Activated CD8-positive, alpha-beta memory T cell treated with anti-CD3 and anti-CD28 coated beads, Interleukin-2, amount 50 U/mL, for 4 hours (primary cell): Measurements from ENCODE around the gene SCGN.

Experiments
- DNase-seq: peaks from one replicate; pipeline ENCODE4 v3.0.0-alpha.2; 2020

Gene SCGN

GRCh38 chr6:25691894-25692293 is 39.9 kb downstream of the SCGN start:
- DNase-seq = no peak

GRCh38 chr6:25692472-25692871 is 40.5 kb downstream of the SCGN start:
- no peak for DNase-seq

DNA sequence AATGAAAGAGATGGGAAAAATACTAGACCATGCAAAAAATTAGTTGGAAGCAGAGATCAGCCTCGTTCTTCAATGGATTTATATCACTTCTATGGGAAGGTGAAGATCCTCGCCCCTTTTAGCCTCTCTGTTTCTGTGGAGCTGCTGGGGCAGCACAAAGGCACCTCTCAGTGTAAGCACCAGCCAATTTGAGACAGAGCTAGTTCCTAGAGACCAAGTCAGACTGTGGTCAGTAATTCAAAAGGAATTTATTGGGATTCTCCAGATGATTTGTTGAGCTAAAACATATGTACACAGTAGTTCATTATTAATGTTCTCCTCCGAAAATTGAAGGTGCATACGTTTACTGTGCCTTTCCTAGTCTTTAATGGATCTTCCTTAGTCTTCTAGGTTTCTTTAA is 42.4 kb downstream of the SCGN start:
- no peak for DNase-seq

- no peak for DNase-seq
These were observed 43.7 kb downstream of the SCGN start for GRCh38 chr6:25695671-25696070.

DNA sequence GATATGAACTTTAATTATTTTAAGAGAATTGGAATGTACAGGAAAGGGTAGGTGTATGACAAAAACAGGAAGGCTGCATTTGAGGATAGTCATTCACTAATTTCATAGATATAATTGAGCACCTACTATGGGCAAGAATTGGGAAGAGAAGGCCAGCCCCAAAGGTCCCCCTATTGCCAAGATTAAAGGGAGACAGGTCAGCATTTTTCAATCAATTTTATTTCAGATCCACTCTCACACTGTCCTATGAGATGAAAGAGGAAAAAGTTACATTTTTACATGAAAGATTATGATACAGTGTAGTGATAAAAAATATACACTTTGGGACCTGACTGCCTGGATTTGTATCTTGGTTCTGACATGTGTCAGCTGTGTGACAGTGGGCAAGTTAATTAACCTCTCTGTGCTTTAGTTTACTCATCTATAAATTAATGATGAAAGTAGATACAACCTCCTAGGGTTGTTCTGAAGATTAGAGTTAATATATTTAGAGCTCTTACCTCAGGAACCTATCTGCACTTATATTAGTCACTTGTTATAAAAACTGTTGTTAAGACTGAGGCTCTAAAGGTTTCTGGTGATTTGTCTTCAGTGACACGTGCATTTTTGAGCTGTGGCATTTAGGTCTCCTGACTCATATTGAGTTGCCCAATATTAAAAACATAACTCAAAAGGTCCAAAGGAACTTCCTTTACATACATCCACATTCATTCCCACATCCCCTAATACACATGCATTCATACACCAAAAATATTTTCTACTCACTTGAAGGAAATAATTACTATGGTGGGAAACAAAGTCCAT is 45.7 kb downstream of the SCGN start:
- DNase-seq = no peak

- DNase-seq = no peak
These were observed 46.6 kb downstream of the SCGN start for GRCh38 chr6:25698631-25699030.

- DNase-seq = no peak
These were observed 47.6 kb downstream of the SCGN start for GRCh38 chr6:25699649-25700048.

DNA sequence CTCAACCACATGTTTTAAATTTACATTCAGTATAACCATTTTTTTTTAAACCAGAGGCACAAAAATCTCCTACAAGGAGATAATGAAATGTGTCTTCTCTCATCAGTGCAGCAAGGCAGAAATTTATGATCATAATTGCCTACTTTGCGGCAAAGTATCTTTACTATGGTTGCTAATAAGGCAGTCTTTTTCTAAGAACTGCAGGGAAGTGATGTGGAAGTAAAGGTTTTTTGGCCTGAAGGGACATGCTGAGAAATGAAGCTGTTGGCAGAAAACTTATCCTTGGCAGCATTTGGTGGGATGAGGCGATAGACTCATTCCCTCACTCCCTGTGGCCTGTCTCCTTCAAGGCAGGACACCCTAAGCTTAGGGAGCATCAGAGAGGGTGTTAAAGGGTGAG is 48.7 kb downstream of the SCGN start:
- no peak for DNase-seq

- no peak for DNase-seq
These were observed 49.8 kb downstream of the SCGN start for GRCh38 chr6:25701807-25702206.

DNA sequence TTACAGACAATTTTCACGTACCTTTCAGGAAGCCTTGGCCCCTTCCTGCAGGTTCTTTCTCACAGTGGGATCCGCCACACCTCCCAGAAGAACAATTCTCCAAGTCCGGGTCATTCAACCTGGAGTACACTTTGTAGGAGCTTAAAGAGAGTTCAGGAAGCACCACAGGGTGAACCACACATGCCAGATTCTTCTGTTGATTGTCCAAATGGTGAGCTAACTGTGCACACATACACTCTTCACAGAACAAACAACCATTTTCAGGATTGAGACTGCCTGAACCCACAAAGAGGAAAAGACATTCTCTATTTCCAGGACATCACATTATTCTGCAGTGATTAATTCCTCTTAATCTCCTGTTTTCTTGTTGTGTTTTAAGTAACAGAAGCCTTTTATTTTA is 51.0 kb downstream of the SCGN start:
- DNase-seq = no peak

DNA sequence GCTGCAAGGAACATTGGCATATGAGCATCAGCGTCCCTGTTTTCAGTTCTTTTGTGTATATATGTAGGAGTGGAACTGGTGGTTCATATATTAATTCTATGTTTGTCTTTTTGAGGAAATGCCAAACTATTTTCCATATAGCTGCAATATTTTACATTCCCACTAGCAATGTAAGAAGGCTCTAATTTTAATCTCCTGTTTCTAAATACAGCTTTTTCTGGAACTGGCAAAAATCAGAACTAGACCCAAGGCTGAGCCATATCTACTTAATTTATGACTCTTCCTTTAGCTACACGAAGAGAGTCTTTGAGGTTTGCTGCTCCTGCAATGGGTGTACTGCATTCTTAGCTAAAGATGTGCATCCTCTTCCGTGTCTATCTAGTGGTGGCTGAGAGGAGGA is 52.0 kb downstream of the SCGN start:
- DNase-seq = no peak

DNA sequence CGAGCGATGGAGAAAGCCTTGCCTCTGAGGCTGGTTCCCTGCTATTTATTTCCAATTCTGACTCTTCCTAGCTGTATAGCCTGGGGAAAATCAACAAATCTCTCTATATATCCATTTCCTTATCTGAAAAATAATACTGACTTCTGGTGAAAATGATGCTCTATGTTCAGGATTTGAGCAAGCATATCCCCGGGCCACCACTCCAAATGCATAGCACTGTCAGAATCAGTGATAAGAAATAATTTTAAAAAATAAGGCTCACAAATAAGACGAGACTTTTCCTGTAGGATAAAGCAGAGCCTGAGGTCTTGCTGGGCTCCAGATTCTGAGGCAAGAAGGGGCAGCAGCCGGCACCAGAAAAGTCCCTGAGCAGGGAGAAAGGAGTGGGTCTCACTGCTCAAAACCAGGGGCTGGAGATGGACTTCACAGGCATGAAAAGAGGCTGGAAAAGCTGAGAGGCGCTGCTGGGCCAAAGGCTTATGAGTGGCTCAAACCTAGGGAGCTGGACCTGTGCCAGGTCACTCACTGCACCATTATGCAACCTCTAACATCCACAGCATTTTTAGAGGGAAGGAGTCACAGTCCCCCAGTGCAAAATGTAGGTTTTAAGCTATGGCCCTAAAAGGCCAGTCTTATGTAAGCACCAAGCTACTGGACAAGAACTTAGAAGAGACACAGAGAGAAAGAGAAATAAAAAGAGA is 54.4 kb downstream of the SCGN start:
- no peak for DNase-seq

- no peak for DNase-seq
These were observed 57.7 kb downstream of the SCGN start for GRCh38 chr6:25709761-25710160.

DNA sequence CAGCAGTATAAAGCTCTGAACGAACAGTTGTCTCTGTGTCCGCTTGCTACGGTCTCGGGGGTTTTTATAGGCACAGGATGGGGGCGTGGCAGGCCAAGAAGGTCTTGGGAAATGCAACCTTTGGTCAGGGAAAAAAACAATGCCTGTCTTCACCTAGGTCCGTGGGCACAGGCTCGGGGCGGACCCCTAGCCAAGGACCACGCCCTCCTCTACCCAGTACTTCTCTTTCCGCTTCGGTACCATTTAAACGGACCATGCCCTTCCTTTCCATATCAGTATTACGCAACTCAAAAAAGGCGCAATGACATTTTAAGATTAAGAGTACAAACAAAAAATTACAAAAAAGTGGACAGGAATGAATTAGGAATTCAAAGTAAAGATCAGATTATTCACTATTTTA is 58.3 kb downstream of the SCGN start:
- no peak for DNase-seq

DNA sequence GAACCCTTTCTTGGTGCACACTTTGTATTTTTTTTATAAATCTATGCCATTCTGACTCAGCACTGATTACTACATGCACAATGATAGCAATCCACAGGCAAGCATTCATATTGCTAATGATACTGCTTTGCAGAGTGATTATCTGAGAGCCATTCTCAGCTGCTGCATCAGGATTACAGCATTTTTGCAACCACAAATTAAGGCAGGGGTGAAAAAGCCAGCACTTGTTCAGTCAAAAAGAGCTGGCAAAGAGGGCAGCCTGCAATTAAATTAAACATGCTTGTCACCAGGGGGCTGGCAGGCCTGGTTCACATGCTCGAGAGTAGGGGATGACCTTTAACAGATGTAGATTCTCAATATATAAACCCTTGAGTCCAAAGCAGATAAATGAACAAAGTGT is 61.8 kb downstream of the SCGN start:
- DNase-seq = no peak

DNA sequence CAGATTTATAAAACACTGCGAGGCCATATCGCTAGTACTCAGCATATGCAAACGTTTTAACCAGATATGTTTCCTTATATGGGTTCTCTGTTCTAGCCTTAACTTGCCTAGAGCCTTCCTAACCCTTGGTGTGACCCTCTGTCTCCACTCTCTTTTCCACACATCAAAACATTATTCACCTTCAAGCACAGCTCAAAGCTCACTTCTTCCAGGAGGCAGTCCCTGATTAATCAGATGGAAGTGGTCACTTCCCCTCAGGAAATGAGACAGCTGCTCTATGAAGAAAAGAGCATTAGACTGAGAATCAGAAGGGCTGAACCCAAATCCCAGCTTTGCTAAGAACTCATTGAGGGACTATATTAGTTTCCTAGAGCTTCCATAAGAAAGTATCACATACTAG is 62.8 kb downstream of the SCGN start:
- no peak for DNase-seq

- DNase-seq = no peak
These were observed 63.8 kb downstream of the SCGN start for GRCh38 chr6:25715794-25716193.

- no peak for DNase-seq
These were observed 66.1 kb downstream of the SCGN start for GRCh38 chr6:25717866-25718740.

GRCh38 chr6:25726122-25726911 is 74.3 kb downstream of the SCGN start:
- no peak for DNase-seq

DNA sequence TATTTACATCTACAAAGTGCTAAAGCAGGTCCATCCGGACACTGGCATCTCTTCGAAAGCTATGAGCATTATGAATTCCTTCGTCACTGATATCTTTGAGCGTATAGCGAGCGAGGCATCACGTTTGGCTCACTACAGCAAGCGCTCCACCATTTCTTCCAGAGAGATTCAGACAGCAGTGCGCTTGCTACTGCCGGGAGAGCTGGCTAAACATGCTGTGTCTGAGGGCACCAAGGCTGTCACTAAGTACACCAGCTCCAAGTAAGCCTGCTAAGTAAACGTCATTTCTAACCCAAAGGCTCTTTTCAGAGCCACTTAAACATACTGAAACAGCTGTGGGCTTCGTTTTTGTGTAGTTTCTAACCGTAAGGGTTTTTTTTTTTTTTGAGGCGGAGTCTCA is 75.0 kb downstream of the SCGN start:
- DNase-seq = no peak

- no peak for DNase-seq
These were observed 78.9 kb downstream of the SCGN start for GRCh38 chr6:25730907-25731306.

GRCh38 chr6:25731721-25732120 is 79.7 kb downstream of the SCGN start:
- no peak for DNase-seq
